NCI-H1417 treated with DMSO at 0.1 percent for 48 hours (cell line): ENCODE measurements around the gene RAD51AP2.

Experiments
- DNase-seq: peaks from one replicate; lab custom pipeline; 2025; lab: John Stamatoyannopoulos, UW

Gene RAD51AP2

DNA sequence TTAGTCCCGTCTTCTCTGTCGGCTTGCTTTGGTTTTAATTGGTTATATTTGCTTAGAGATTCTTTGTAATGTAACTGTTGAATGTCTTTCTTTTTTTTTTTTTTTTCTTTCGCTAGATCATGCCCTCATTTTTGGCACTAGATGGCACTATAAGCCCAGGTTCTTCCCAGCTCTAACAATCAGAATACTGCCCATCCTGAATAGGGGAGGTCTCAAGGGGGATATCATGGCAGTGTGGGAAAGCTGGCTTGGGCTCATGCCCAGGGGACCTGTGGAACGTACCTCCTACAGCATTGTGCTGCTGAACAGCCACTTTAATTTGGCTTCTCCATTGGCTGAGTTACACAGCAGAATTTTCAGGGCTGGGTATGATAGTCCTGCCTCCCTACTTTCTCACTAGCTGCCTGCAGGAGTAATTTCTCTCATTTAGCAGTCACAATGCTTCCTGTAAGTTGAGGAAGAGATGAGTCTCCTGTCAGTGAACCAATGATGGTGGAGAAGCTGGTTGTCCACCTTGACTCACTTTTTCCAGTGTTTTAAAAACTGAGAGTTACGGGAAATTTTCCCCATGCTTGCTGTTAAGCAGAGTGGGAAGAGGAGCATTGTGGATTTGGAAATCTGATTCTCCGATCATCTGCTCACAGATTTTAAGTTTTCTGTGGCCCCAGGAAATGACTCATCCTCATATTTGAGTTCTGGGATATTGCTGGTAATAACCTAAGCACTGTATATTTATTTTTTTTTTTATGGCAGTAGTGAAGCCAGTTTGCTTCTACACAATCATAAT, 47.2 kb downstream of the RAD51AP2 start:
- DNase-seq, result no peak

DNA sequence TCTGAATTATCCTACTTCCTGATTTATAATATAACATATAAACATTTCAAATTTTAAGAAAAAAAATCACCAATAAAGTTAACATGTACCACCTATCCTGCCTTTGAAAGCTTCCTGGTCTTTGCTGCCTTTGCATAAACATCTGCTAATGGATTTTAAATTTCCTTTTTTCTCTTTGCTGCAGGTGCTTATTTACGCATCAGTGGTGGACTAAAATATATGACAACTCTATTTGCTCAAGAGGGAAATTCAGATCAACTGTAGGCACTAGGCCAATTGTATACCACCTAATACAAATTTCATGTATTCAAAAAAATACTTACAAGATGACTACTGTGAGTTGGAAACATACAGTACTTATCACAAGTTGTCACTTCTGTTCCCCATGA, 57.2 kb downstream of the RAD51AP2 start:
- DNase-seq, result no peak
